SJCRH30 (cell line): ENCODE data around the gene CDC42BPA. TPM values are rescaled to one million over a fixed set of nuclear protein-coding genes. Genes with fewer than 3 reads are reported as not detected.
A peak's percentile ranks its signal among the peaks of the same experiment; 100 is the strongest.

ENCODE experiments used
- DNase-seq, 2 experiments: peaks; one replicate each; pipeline ENCODE4 v3.0.0-alpha.2; 2015 to 2020
- H3K27ac ChIP-seq: fragments of 250-450 bp; sonication (Bioruptor Pico); 2 replicates; pipeline ENCODE4 v1.5.1; 2020; ENCODE audit warnings: mild to moderate bottlenecking, moderate library complexity
- H3K27me3 ChIP-seq: fragments of 250-450 bp; sonication (Bioruptor Pico); 2 replicates; pipeline ENCODE4 v1.5.1; 2020; ENCODE audit warnings: mild to moderate bottlenecking, moderate library complexity
- H3K36me3 ChIP-seq: fragments of 250-450 bp; sonication (Bioruptor Pico); 2 replicates; pipeline ENCODE4 v1.5.1; 2020; ENCODE audit warnings: mild to moderate bottlenecking, moderate library complexity
- H3K4me1 ChIP-seq: fragments of 250-450 bp; sonication (Bioruptor Pico); 2 replicates; pipeline ENCODE4 v1.5.1; 2020; ENCODE audit warnings: mild to moderate bottlenecking, moderate library complexity
- H3K4me3 ChIP-seq: fragments of 250-450 bp; sonication (Bioruptor Pico); 2 replicates; pipeline ENCODE4 v1.5.1; 2020; ENCODE audit warnings: mild to moderate bottlenecking, moderate library complexity
- H3K9me3 ChIP-seq: fragments of 250-450 bp; sonication (Bioruptor Pico); replicated peaks from 2 replicates; pipeline ENCODE4 v1.5.1; 2020; ENCODE audit warnings: mild to moderate bottlenecking, moderate library complexity
- total RNA-seq: library from RNA; depleted of rRNA; stranded (reverse); fragments of >200 nt; shearing (Covaris generic); gene quantifications from 2 replicates; pipeline ENCODE4 v1.2.3, GENCODE V29; 2014

The CDC42BPA gene
- total RNA-seq, 1 experiment from 2014 or later: 57.1 TPM

DNA sequence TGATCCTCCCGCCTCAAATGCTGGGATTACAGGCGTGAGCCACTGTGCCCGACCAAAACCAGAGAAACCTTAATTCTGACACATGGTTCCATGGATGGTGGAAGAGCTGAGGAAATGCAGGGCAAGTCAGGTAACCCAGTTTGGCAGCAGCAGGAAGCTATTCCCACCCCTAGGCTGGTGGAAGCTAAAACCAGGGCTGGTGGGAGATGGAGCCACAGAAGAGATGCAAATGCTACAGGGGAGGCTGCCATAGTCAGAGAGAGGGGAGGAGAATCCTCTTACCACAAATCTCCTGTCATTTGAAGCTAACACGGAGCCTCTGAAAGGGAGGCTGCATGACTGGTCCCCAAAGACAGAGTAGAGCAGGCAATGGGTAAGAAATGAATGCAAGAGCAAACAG is 4.1 kb upstream of the CDC42BPA start:
- no peaks in the 10 kb centered on the region for H3K27me3 ChIP-seq
- no peak for DNase-seq
- H3K27ac ChIP-seq: no peak overlapping the region
- H3K36me3 ChIP-seq: no peaks in the 10 kb centered on the region
- peaks cover 3% of the 10 kb centered on the region; the same call in 1 of the 2 replicates for H3K4me1 ChIP-seq
- no peak overlapping the region for H3K4me3 ChIP-seq
- no peaks in the 10 kb centered on the region for H3K9me3 ChIP-seq

GRCh38 chr1:227321035-227321434 is 2.7 kb upstream of the CDC42BPA start:
- Histone ChIP-seq H3K4me3 (no peak overlapping the region), H3K9me3 (no peaks in the 10 kb centered on the region), H3K36me3 (no peaks in the 10 kb centered on the region), H3K4me1 (peaks cover 3% of the 10 kb centered on the region; the same call in 1 of the 2 replicates), H3K27ac (no peak overlapping the region), H3K27me3 (no peaks in the 10 kb centered on the region)
- no peak for DNase-seq

DNA sequence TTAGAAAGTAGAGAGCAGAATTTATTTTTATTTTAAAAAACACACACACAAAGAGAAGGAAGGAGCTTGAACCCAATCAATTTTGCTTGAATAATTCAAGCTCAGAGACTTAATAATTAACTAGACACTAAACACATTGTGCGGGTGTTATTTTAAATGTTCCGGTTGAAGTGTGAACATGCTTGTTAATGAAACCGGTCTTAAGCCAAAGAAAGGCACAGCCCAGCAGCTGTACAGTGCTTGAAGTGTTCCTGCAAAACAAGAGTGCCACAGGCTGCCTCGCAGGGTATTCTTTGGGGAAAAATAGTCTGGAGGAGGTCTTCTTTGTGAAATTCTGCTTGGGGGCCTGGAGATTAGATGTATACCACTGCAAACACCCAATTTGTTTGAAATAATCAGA is 2.2 kb upstream of the CDC42BPA start:
- no peak for DNase-seq
- Histone ChIP-seq H3K36me3 (no peaks in the 10 kb centered on the region), H3K4me1 (peaks cover 3% of the 10 kb centered on the region; the same call in 1 of the 2 replicates), H3K9me3 (no peaks in the 10 kb centered on the region), H3K4me3 (no peak overlapping the region), H3K27me3 (no peaks in the 10 kb centered on the region), H3K27ac (no peak overlapping the region)

GRCh38 chr1:227318853-227319607 is 738 bp upstream of the CDC42BPA start:
- no peaks in the 10 kb centered on the region for H3K9me3 ChIP-seq
- H3K36me3 ChIP-seq: no peaks in the 10 kb centered on the region
- peak overlapping the region; percentile 80 for H3K27ac ChIP-seq
- H3K4me1 ChIP-seq: peaks cover 3% of the 10 kb centered on the region; the same call in 1 of the 2 replicates
- peak; percentile 82 to 87 for DNase-seq
- H3K27me3 ChIP-seq: no peaks in the 10 kb centered on the region
- H3K4me3 ChIP-seq: peak overlapping the region; percentile 83

DNA sequence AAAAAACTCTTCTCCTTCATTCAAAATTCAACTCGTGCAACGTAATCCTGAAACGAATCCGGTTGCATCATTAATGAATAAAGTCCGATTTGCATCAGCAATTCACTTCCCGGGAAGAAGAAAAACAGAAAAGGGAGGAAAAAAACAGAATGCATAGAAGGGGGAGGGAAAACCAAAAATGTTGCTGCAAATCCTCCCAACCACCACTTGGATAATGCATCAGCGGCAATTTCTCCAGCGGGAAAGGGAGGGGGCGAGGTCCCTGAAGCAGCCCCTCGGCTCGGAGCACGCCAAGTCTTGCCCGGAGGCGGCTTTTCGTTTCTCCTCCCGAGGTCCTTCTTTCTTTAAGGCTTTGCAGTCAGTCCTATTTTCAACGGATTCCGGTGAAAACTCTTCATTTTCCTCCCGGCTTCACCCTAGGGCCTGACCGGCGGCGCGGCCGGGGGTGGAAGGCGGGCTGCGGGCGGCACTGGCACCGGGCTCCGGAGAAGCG is 723 bp downstream of the CDC42BPA start:
- H3K4me3 ChIP-seq: peak overlapping the region; percentile 83
- H3K36me3 ChIP-seq: no peaks in the 10 kb centered on the region
- H3K4me1 ChIP-seq: peaks cover 3% of the 10 kb centered on the region
- peak overlapping the region; percentile 80 for H3K27ac ChIP-seq
- peak; percentile 75 to 78 for DNase-seq
- no peaks in the 10 kb centered on the region for H3K27me3 ChIP-seq
- no peaks in the 10 kb centered on the region for H3K9me3 ChIP-seq

- H3K9me3 ChIP-seq: no peaks in the 10 kb centered on the region
- DNase-seq: peak; percentile 30 to 63
- H3K36me3 ChIP-seq: no peaks in the 10 kb centered on the region
- H3K27me3 ChIP-seq: no peaks in the 10 kb centered on the region
- H3K27ac ChIP-seq: peak overlapping the region; percentile 80
- H3K4me1 ChIP-seq: peaks cover 3% of the 10 kb centered on the region
- peak overlapping the region; percentile 83 for H3K4me3 ChIP-seq
Observed at GRCh38 chr1:227317011-227317451, 1.3 kb downstream of the CDC42BPA start.

GRCh38 chr1:227316456-227316855 is 1.8 kb downstream of the CDC42BPA start:
- Histone ChIP-seq H3K36me3 (no peaks in the 10 kb centered on the region), H3K27me3 (no peaks in the 10 kb centered on the region), H3K9me3 (no peaks in the 10 kb centered on the region), H3K27ac (peak overlapping the region; percentile 80; the same call in 1 of the 2 replicates), H3K4me1 (peaks cover 3% of the 10 kb centered on the region), H3K4me3 (peak overlapping the region; percentile 83)
- DNase-seq: no peak

DNA sequence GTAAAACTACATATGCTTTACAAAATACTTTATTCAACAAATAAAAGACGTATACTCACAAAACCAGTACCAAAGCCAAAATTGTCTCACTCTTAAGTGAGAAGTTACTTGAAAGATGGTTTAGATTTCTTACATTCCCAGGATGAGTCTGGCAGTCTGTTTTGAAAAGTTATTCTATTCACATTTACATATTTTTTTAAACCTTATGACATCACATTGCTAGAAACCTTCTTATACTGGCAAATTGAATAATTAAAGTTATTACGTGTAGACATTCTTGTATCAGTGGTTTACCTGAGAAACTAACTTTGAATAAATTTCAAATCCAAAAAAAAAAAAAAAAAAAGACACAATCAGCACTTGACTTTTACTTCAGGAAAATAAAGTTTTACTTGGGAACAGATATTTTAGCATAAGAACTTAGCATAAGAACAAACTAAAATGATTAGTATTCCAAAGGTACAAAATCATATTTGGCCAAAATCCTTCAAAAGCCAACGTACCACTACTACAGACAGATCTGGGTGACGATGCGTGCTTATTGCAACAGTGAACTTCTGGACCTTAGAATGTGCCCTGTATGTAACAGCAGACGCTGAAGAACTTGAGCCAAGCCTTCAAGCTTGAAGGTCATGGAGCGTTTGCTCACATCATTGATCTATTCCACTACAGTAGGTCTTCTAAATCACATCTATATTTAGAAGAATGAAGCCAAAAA is 2.5 kb downstream of the CDC42BPA start:
- Histone ChIP-seq H3K27ac (peak overlapping the region; percentile 80; the same call in 1 of the 2 replicates), H3K4me1 (peaks cover 3% of the 10 kb centered on the region), H3K27me3 (no peaks in the 10 kb centered on the region), H3K4me3 (peak overlapping the region; percentile 83), H3K36me3 (no peaks in the 10 kb centered on the region), H3K9me3 (no peaks in the 10 kb centered on the region)
- DNase-seq: peak; percentile 35 to 72

- peak overlapping the region; percentile 83 for H3K4me3 ChIP-seq
- no peak for DNase-seq
Observed at GRCh38 chr1:227314014-227314848, 4.1 kb downstream of the CDC42BPA start.

DNA sequence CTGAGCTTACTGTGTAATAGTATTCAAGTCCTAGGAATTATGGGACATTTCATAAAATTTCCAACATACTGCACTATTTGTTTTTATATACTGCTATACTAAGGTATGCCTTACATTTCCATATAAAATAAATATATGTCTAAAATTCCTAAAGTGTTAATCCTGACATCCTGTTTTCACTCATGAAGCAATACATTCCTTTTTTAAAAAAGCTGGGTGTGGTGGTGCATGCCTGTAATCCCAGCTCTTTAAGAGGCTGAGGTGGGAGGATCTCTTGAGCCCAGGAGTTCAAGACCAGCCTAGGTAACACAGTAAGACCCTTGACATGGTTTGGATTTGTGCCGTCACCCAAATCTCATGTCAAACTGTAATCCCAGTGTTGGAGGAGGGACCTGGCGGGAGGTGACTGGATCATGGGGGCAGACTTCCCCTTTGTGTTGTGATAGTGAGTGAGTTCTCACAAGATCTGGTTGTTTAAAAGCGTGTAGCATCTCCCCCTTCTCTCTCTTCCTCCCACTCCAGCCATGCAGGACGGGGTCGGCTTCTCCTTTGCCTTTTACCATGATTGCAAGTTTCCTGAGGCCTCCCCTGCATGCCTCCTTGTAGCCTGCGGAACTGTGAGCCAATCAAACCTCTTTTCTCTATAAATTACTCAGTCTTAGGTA is 5.8 kb downstream of the CDC42BPA start:
- Histone ChIP-seq H3K4me1 (no peaks in the 10 kb centered on the region; the same call in 1 of the 2 replicates), H3K36me3 (0 out of 2 replicates have a peak, but pooled peaks cover 3% of the 10 kb centered on the region), H3K27me3 (no peaks in the 10 kb centered on the region), H3K9me3 (no peaks in the 10 kb centered on the region), H3K27ac (no peak overlapping the region), H3K4me3 (no peak overlapping the region)
- DNase-seq: no peak

More at GRCh38 chr1:227314014-227314848, 4.1 kb downstream of the CDC42BPA start:
- no peak overlapping the region for H3K27ac ChIP-seq
- H3K9me3 ChIP-seq: no peaks in the 10 kb centered on the region
- no peaks in the 10 kb centered on the region; the same call in 1 of the 2 replicates for H3K4me1 ChIP-seq
- 0 out of 2 replicates have a peak, but pooled peaks cover 3% of the 10 kb centered on the region for H3K36me3 ChIP-seq
- H3K27me3 ChIP-seq: no peaks in the 10 kb centered on the region

DNA sequence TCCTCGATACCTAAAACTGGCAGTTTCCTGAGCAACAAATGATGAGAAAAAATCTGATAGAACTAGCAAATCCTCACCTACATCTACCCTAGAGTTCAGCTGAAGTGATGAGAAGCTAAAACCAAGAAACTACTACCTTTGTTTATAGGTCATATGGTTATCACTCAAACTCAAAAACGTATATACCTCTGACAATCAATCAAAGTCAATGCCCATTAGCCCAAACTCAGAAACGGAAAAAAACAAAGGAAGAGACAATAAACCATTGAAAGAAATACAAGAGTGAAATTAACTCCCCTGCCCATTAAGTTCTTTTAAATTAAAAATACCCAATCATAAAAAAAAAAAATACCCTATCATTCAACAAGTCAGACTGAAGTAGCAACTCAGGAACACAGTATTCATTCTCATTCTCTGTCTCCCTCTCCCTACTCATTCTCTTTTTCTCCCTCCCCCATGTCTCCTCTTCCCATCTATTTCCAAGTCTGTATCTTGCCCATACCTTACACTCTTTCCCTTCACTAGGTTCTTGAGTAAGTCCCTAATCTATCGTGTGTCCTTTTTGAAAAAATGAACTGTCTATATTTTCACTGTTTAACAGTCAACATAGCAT is 6.8 kb downstream of the CDC42BPA start:
- Histone ChIP-seq H3K27me3 (no peaks in the 10 kb centered on the region), H3K36me3 (0 out of 2 replicates have a peak, but pooled peaks cover 3% of the 10 kb centered on the region), H3K27ac (no peak overlapping the region), H3K4me3 (no peak overlapping the region), H3K4me1 (no peaks in the 10 kb centered on the region; the same call in 1 of the 2 replicates), H3K9me3 (no peaks in the 10 kb centered on the region)
- no peak for DNase-seq

DNA sequence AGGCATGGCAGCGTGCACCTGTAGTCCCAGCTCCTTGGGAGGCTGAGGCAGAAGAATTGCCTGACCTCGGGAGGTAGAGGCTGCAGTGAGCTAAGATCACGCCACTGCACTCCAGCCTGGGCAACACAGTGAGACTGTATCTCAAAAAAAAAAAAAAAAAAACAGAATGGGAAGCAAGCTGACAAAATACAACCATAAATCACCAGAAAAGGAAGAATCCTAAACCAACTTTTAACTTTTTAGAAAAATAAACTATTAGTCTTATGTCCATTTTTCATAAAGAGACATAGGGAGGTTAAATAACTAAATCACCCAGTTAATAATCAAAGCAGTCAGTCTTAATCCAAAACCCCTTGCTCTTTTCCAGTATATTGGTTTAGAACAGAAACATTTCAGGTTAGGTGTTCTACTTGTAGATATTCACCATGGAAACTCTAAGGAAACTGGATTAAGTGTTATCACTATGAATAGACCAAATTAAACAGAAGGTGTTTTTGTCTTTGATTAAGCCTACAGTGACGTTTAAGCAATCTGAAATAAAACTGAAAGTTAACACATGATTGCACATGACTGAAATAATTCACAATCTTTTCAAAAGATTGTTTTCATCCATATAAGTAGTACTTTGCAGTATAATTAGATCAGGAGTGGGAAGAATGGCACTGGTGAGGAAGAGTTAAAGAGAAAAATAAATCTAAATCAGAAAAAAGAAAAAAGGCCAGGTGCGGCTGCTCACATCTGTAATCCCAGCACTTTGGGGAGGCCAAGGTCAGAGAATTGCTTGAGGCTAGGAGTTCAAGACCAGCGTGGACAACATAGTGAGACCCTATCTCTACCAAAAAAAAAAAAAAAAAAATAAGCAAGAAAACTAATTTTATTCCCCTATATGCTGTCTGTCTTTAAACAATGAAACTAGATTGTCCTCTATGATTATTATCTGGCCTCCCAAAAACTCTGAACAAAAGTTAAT is 9.6 kb downstream of the CDC42BPA start:
- no peaks in the 10 kb centered on the region for H3K9me3 ChIP-seq
- H3K4me1 ChIP-seq: no peaks in the 10 kb centered on the region; the same call in 1 of the 2 replicates
- 0 out of 2 replicates have a peak, but pooled peaks cover 8% of the 10 kb centered on the region for H3K36me3 ChIP-seq
- H3K27ac ChIP-seq: no peak overlapping the region
- no peaks in the 10 kb centered on the region for H3K27me3 ChIP-seq
- H3K4me3 ChIP-seq: no peak overlapping the region
- DNase-seq: no peak
